Lower lobe of right lung (tissue), 2 donors: ENCODE measurements around the gene CD248. TPM values are rescaled to one million over a fixed set of nuclear protein-coding genes. Genes with fewer than 3 reads are reported as not detected.

ENCODE experiments used
- ATAC-seq, 2 donors: fragments of 200-7000 bp; cut with Tn5 transposase; one replicate each; pipeline ENCODE4 v1.9.1; 2020 to 2022; ENCODE audit warnings: mild to moderate bottlenecking in 2 of 2, moderate library complexity in 2 of 2
- DNase-seq: peaks from one replicate; pipeline ENCODE4 v3.0.0-alpha.2; 2020
- H3K27ac ChIP-seq: fragments of 200-600 bp; one replicate; pipeline ENCODE4 v1.8.0; 2022
- H3K27me3 ChIP-seq: fragments of 200-600 bp; one replicate; pipeline ENCODE4 v1.8.0; 2022; ENCODE audit warnings: low read depth
- H3K36me3 ChIP-seq: fragments of 200-600 bp; one replicate; pipeline ENCODE4 v1.8.0; 2022; ENCODE audit warnings: mild to moderate bottlenecking
- H3K4me1 ChIP-seq: fragments of 200-600 bp; one replicate; pipeline ENCODE4 v1.8.0; 2022
- H3K4me3 ChIP-seq: fragments of 200-600 bp; one replicate; pipeline ENCODE4 v1.8.0; 2022; ENCODE audit warnings: mild to moderate bottlenecking
- H3K9me3 ChIP-seq: fragments of 200-600 bp; one replicate; pipeline ENCODE4 v1.8.0; 2022
- CTCF ChIP-seq: fragments of 200-600 bp; IDR thresholded peaks from one replicate; pipeline ENCODE4 v1.8.0; 2022; ENCODE audit warnings: antibody characterized with exemption, mild to moderate bottlenecking
- intact Hi-C: fragments of 100-400 bp; cut with DNase I; formaldehyde crosslinking; loops from one replicate; pipeline ENCODE4 v1.11.0; 2022
- total RNA-seq: library from RNA; stranded (reverse); fragmentation: NEBNext Ultra II Directional; extraction: Animal tissue kit (Norgen Biotek cat#: 25700); gene quantifications from one replicate; pipeline ENCODE4 v1.2.1, GENCODE V29; 2021
- donor health status: DM: no; HTN: yes; CAD: no; lungs with severe emphysema.

CD248 gene
- total RNA-seq, 1 donor from 2014 or later: 28.7 TPM

- no peak for TF ChIP-seq CTCF
- intact Hi-C loops: no loop called here
- no peak for DNase-seq
- H3K4me1 ChIP-seq: peaks cover 10% of the 10 kb centered on the region
- H3K9me3 ChIP-seq: no peaks in the 10 kb centered on the region
- ATAC-seq: no peak
- no peak overlapping the region for H3K27ac ChIP-seq
- H3K36me3 ChIP-seq: peaks cover 54% of the 10 kb centered on the region
- H3K4me3 ChIP-seq: no peak overlapping the region
- no peaks in the 10 kb centered on the region for H3K27me3 ChIP-seq
Observed at GRCh38 chr11:66275984-66276612, 40.7 kb downstream of the CD248 start.

- DNase-seq (no peak), ATAC-seq (no peak)
- H3K36me3 ChIP-seq: peaks cover 54% of the 10 kb centered on the region
- no peak overlapping the region for H3K4me3 ChIP-seq
- no peaks in the 10 kb centered on the region for H3K9me3 ChIP-seq
- no peak for TF ChIP-seq CTCF
- intact Hi-C loops: no loop called here
- H3K27me3 ChIP-seq: no peaks in the 10 kb centered on the region
- peaks cover 17% of the 10 kb centered on the region for H3K4me1 ChIP-seq
- no peak overlapping the region for H3K27ac ChIP-seq
Observed at GRCh38 chr11:66275396-66275795, 41.4 kb downstream of the CD248 start.

- no peak for ATAC-seq
- peaks cover 54% of the 10 kb centered on the region for H3K36me3 ChIP-seq
- no peak overlapping the region for H3K27ac ChIP-seq
- TF ChIP-seq CTCF: no peak
- DNase-seq: no peak
- intact Hi-C loops: no loop called here
- no peak overlapping the region for H3K4me3 ChIP-seq
- H3K4me1 ChIP-seq: peaks cover 28% of the 10 kb centered on the region
- no peaks in the 10 kb centered on the region for H3K27me3 ChIP-seq
- H3K9me3 ChIP-seq: no peaks in the 10 kb centered on the region
Observed at GRCh38 chr11:66274219-66274618, 42.6 kb downstream of the CD248 start.

- DNase-seq: no peak
- TF ChIP-seq CTCF: no peak
- ATAC-seq: no peak
Observed at GRCh38 chr11:66272596-66272995, 44.2 kb downstream of the CD248 start.

GRCh38 chr11:66271816-66272215 lies 45.0 kb downstream of the CD248 start:
- ATAC-seq: no peak
- DNase-seq: no peak
- peaks cover 53% of the 10 kb centered on the region for H3K36me3 ChIP-seq
- intact Hi-C loops: no loop called here
- no peaks in the 10 kb centered on the region for H3K9me3 ChIP-seq
- no peak overlapping the region for H3K4me3 ChIP-seq
- H3K27me3 ChIP-seq: no peaks in the 10 kb centered on the region
- TF ChIP-seq CTCF: no peak
- H3K27ac ChIP-seq: no peak overlapping the region
- H3K4me1 ChIP-seq: peaks cover 24% of the 10 kb centered on the region

More at GRCh38 chr11:66272596-66272995, 44.2 kb downstream of the CD248 start:
- no peak overlapping the region for H3K27ac ChIP-seq
- peaks cover 23% of the 10 kb centered on the region for H3K4me1 ChIP-seq
- H3K4me3 ChIP-seq: no peak overlapping the region
- peaks cover 54% of the 10 kb centered on the region for H3K36me3 ChIP-seq
- H3K27me3 ChIP-seq: no peaks in the 10 kb centered on the region
- no peaks in the 10 kb centered on the region for H3K9me3 ChIP-seq
- intact Hi-C loops: no loop called here
